ENCODE results near the gene PFKFB4. TPM values are rescaled to one million over a fixed set of nuclear protein-coding genes. Genes with fewer than 3 reads are reported as not detected.
"Not testable (repeated sequence)": the region's sequence is repeated elsewhere in the genome, so short reads cannot be mapped to it uniquely, and the experiment has no call there.

PFKFB4 gene
- total RNA-seq, 2 donors from 2014 or later, result 2.0 to 4.5 TPM

GRCh38 chr3:48475188-48475587, 81.4 kb downstream of the PFKFB4 start:
- DNase-seq (ENCODE audit: low spot score), result peak; percentile 57
- intact Hi-C loops (cut with DNase I), result no loop called here

- DNase-seq (ENCODE audit: low spot score), result peak; percentile 28
- intact Hi-C loops (cut with DNase I), result no loop called here
These were observed 82.0 kb downstream of the PFKFB4 start for GRCh38 chr3:48474619-48475018.

GRCh38 chr3:48474031-48474430, 82.6 kb downstream of the PFKFB4 start:
- intact Hi-C loops (cut with DNase I), result not testable (repeated sequence)
- DNase-seq (ENCODE audit: low spot score), result peak; percentile 18

- intact Hi-C loops (cut with DNase I), result loop anchor here (1.0 to 2.0 kb wide), 2 partner anchors 26 to 29 kb away; no protein-coding TSS in a partner anchor
These were observed 83.0 kb downstream of the PFKFB4 start for GRCh38 chr3:48473617-48473952.

GRCh38 chr3:48472923-48473616, 83.5 kb downstream of the PFKFB4 start:
- peak; percentile 96 for DNase-seq (ENCODE audit: low spot score)
- intact Hi-C loops (cut with DNase I), result loop anchor here (1.0 to 2.0 kb wide), 2 partner anchors 26 to 30 kb away; no protein-coding TSS in a partner anchor

More at GRCh38 chr3:48473617-48473952, 83.0 kb downstream of the PFKFB4 start:
- DNase-seq (ENCODE audit: low spot score), result no peak

- DNase-seq (ENCODE audit: low spot score), result no peak
- intact Hi-C loops (cut with DNase I), result loop anchor here in 1 of 2 donors (2.0 kb wide), 1 partner anchor 30 kb away; no protein-coding TSS in a partner anchor
These were observed 84.0 kb downstream of the PFKFB4 start for GRCh38 chr3:48472673-48472922.

GRCh38 chr3:48470286-48470685, 86.3 kb downstream of the PFKFB4 start:
- intact Hi-C loops (cut with DNase I), result no loop called here
- DNase-seq (ENCODE audit: low spot score), result peak; percentile 60

- DNase-seq (ENCODE audit: low spot score), result peak; percentile 72
- intact Hi-C loops (cut with DNase I), result loop anchor here in 1 of 2 donors (10.0 kb wide), 1 partner anchor 216 kb away; the partner anchor contains the start of gene NCKIPSD
These were observed 87.3 kb downstream of the PFKFB4 start for GRCh38 chr3:48469046-48469915.

- DNase-seq (ENCODE audit: low spot score), result peak; percentile 70
- intact Hi-C loops (cut with DNase I), result loop anchor here in 1 of 2 donors (10.0 kb wide), 1 partner anchor 216 kb away; the partner anchor contains the start of gene NCKIPSD
These were observed 88.3 kb downstream of the PFKFB4 start for GRCh38 chr3:48468329-48468731.

Small RNA genes within 50 kb of the gene (microRNA-seq; reads per million reads assigned to microRNA genes)
- gene MIR6823 (ENCODE audit: borderline microRNAs expressed in 2 of 2) (0 reads per million in 2 donors), gene MIR711 (ENCODE audit: borderline microRNAs expressed in 2 of 2) (0 reads per million in 2 donors)

Other genes starting within 250 kb of the PFKFB4 start
- not detected for gene SPINK8, start 223.1 kb downstream of the PFKFB4 start, total RNA-seq
- gene FBXW12, start 184.6 kb downstream of the PFKFB4 start, total RNA-seq, result not detected
- gene PLXNB1, start 126.7 kb downstream of the PFKFB4 start, total RNA-seq, result 10 to 100 TPM; 76.4 to 76.7 TPM
- 10 to 100 TPM; 13.0 to 16.2 TPM for gene CCDC51, start 116.7 kb downstream of the PFKFB4 start, total RNA-seq
- 100 to 1,000 TPM; 112 to 178 TPM for gene TMA7, start 116.5 kb downstream of the PFKFB4 start, total RNA-seq
- 1 to 10 TPM; 6.2 to 6.3 TPM for gene ATRIP, start 110.1 kb downstream of the PFKFB4 start, total RNA-seq
- gene SHISA5, start 52.6 kb downstream of the PFKFB4 start, total RNA-seq, result 100 to 1,000 TPM; 142 to 147 TPM
- gene UCN2, start 7.0 kb upstream of the PFKFB4 start, total RNA-seq, result not detected
- gene COL7A1, start 38.5 kb upstream of the PFKFB4 start, total RNA-seq, result 1 to 10 TPM; 4.2 to 5.3 TPM
- 100 to 1,000 TPM; 134 to 135 TPM for gene UQCRC1, start 52.8 kb upstream of the PFKFB4 start, total RNA-seq
- not detected for gene TMEM89, start 65.0 kb upstream of the PFKFB4 start, total RNA-seq
- gene SLC26A6, start 78.7 kb upstream of the PFKFB4 start, total RNA-seq, result 10 to 100 TPM in 1 of 2 donors, 1 to 10 TPM in 1; 7.0 to 11.7 TPM
- gene CELSR3, start 106.1 kb upstream of the PFKFB4 start, total RNA-seq, result under 1 TPM; 0.65 to 0.67 TPM
- gene NCKIPSD, start 129.1 kb upstream of the PFKFB4 start, total RNA-seq, result 10 to 100 TPM; 14.0 to 19.8 TPM
- gene IP6K2, start 160.4 kb upstream of the PFKFB4 start, total RNA-seq, result 10 to 100 TPM; 24.6 to 33.1 TPM

All from posterior vena cava (tissue), 2 donors.